ENCODE measurements around the gene INPP5F. TPM values are rescaled to one million over a fixed set of nuclear protein-coding genes. Genes with fewer than 3 reads are reported as not detected.

The INPP5F gene
- total and polyA plus RNA-seq, 2 of the 13 experiments (the other 11 are each of a cell fraction or from before 2014, with no cell fraction given): 12.5 to 15.7 TPM

GRCh38 chr10:119811122-119811521, 85.3 kb downstream of the INPP5F start:
- Histone ChIP-seq H3K9me3 (ENCODE audit: low read length) (no peaks in the 10 kb centered on the region), H3K36me3 (replicated peaks in 1 of 2; ENCODE audit: control insufficient read depth in 1 of 2, insufficient read depth in 2 of 2, low read length in 2 of 2) (peaks cover 5 to 19% of the 10 kb centered on the region in 2 experiments; a peak in 4 of 5 replicates), H3K27ac (ENCODE audit: extremely low read length, insufficient read depth, low read length) (no peak overlapping the region), H3K27me3 (ENCODE audit: control insufficient read depth in 1 of 2, insufficient read depth in 2 of 2, low read length in 2 of 2) (no peaks in the 10 kb centered on the region), H3K4me1 (ENCODE audit: insufficient read depth, low read length) (no peaks in the 10 kb centered on the region), H3K4me3 (replicated peaks in 1 of 3; ENCODE audit: insufficient read depth in 1 of 3, low read depth in 2 of 3, low read length in 3 of 3) (no peak overlapping the region), H4K20me1 (ENCODE audit: insufficient read depth, low read length) (no peaks in the 10 kb centered on the region), H3K79me2 (ENCODE audit: insufficient read depth, low read length) (no peaks in the 10 kb centered on the region), H3K4me2 (ENCODE audit: low read depth, low read length) (no peak overlapping the region), H2AFZ (ENCODE audit: low read length) (no peak overlapping the region), H3K9ac (ENCODE audit: insufficient read depth, low read depth, low read length) (no peak overlapping the region)
- in situ Hi-C loops (cut with HindIII; ENCODE audit: extremely low pct_ligation_motif_present, low pct_unique_long_range_greater_than_20kb): no loop called here
- BruUV-seq (replicated peaks): no TSS peak
- intact Hi-C loops (cut with micrococcal nuclease; ENCODE audit: unreplicated experiment): no loop called here
- ATAC-seq (no peak), FAIRE-seq (no peak), DNase-seq (ENCODE audit: low spot score) (no peak)
- ChIA-PET POLR2A (no interaction called here), CTCF (ENCODE audit: low intra/inter-chr PET ratio, low total read pairs) (no interaction called here)
- WGBS (ENCODE audit: low lambda C conversion rate): 100% methylated on average over 4 of the region's 4 CpGs
- TF ChIP-seq PBX3 (CRISPR knock-in tag; IDR thresholded peaks at IDR 0.05; ENCODE audit: borderline replicate concordance) (no peak), RARG (CRISPR knock-in tag; IDR thresholded peaks at IDR 0.05; ENCODE audit: low read depth) (no peak), DMAP1 (CRISPR knock-in tag; IDR thresholded peaks at IDR 0.05) (no peak), ZBTB8A (CRISPR knock-in tag; IDR thresholded peaks at IDR 0.05; ENCODE audit: borderline replicate concordance, low read depth) (no peak), TAF1 (CRISPR knock-in tag; IDR thresholded peaks at IDR 0.05) (no peak), MIER2 (CRISPR knock-in tag; IDR thresholded peaks at IDR 0.05) (no peak), JUNB (CRISPR knock-in tag; IDR thresholded peaks at IDR 0.05; ENCODE audit: borderline replicate concordance) (no peak), ZNF609 (CRISPR knock-in tag; IDR thresholded peaks at IDR 0.05; ENCODE audit: borderline replicate concordance) (no peak), ZBTB46 (CRISPR knock-in tag; IDR thresholded peaks at IDR 0.05; ENCODE audit: borderline replicate concordance) (no peak), ZNF576 (CRISPR knock-in tag; IDR thresholded peaks at IDR 0.05) (no peak), EHMT2 (IDR thresholded peaks at IDR 0.05; ENCODE audit: borderline replicate concordance, low read depth, low read length) (no peak), ZBED4 (CRISPR knock-in tag; IDR thresholded peaks at IDR 0.05; ENCODE audit: borderline replicate concordance) (no peak), ZNF264 (CRISPR knock-in tag; IDR thresholded peaks at IDR 0.05) (no peak)
